Smooth muscle cell (in vitro differentiated cells): Measurements from ENCODE around the gene SRSF6. TPM values are rescaled to one million over a fixed set of nuclear protein-coding genes. Genes with fewer than 3 reads are reported as not detected.

ENCODE experiments used
- DNase-seq: peaks from one replicate; lab custom pipeline; 2025; ENCODE audit not compliant: unreplicated experiment; lab: John Stamatoyannopoulos, UW
- H2AFZ ChIP-seq: fragments of 200-600 bp; sonication (generic); 2 replicates; pipeline ENCODE4 v1.6.0; 2016; ENCODE audit warnings: antibody characterized with exemption, low read depth, mild to moderate bottlenecking
- H3F3A ChIP-seq: fragments of 200-600 bp; sonication (generic); 2 replicates; pipeline ENCODE4 v1.6.0; 2017; ENCODE audit warnings: antibody characterized with exemption, low read depth
- H3K27ac ChIP-seq: fragments of 200-600 bp; sonication (generic); 2 replicates; pipeline ENCODE4 v1.5.1; 2016; ENCODE audit warnings: low read depth, mild to moderate bottlenecking
- H3K27me3 ChIP-seq: fragments of 200-600 bp; sonication (generic); 2 replicates; pipeline ENCODE4 v1.6.1; 2016; ENCODE audit warnings: low read depth, mild to moderate bottlenecking
- H3K36me3 ChIP-seq: fragments of 200-600 bp; sonication (generic); 2 replicates; pipeline ENCODE4 v1.5.1; 2016; ENCODE audit warnings: low read depth
- H3K4me1 ChIP-seq: fragments of 200-600 bp; sonication (generic); 2 replicates; pipeline ENCODE4 v1.5.1; 2016; ENCODE audit warnings: low read depth
- H3K4me2 ChIP-seq: fragments of 200-600 bp; sonication (generic); 2 replicates; pipeline ENCODE4 v1.6.0; 2016; ENCODE audit warnings: mild to moderate bottlenecking
- H3K4me3 ChIP-seq: fragments of 200-600 bp; sonication (generic); 2 replicates; pipeline ENCODE4 v1.5.1; 2016; ENCODE audit warnings: mild to moderate bottlenecking
- H3K79me2 ChIP-seq: fragments of 200-600 bp; sonication (generic); 2 replicates; pipeline ENCODE4 v1.6.0; 2016; ENCODE audit warnings: low read depth, mild to moderate bottlenecking
- H3K9ac ChIP-seq: fragments of 200-600 bp; sonication (generic); 2 replicates; pipeline ENCODE4 v1.6.0; 2016; ENCODE audit warnings: low read depth
- H3K9me3 ChIP-seq: fragments of 200-600 bp; sonication (generic); replicated peaks from 2 replicates; pipeline ENCODE4 v1.5.1; 2016; ENCODE audit warnings: low read depth
- H4K20me1 ChIP-seq: fragments of 200-600 bp; sonication (generic); 2 replicates; pipeline ENCODE4 v1.6.0; 2016; ENCODE audit warnings: low read depth
- CTCF ChIP-seq: fragments of 200-600 bp; sonication (generic); IDR thresholded peaks from 2 replicates; pipeline ENCODE4 v1.5.1; 2017; ENCODE audit warnings: borderline replicate concordance, mild to moderate bottlenecking, antibody characterized with exemption; ENCODE audit not compliant: insufficient read depth, poor library complexity, severe bottlenecking
- WGBS: methylation state at CpG from one replicate; pipeline ENCODE4 v1.1.7; 2016; ENCODE audit warnings: low lambda C conversion rate; 5-methylcytosine and 5-hydroxymethylcytosine counted together
- polyA plus RNA-seq: library from polyadenylated mRNA; unstranded; fragments of >200 nt; fragmentation: Nextera tagmentation; extraction: Ambion mirVana; gene quantifications from 2 replicates; pipeline ENCODE4 v1.2.1, GENCODE V29; 2016
- total RNA-seq: library from RNA; depleted of rRNA; stranded (reverse); fragments of >200 nt; gene quantifications from 2 replicates; pipeline ENCODE4 v1.2.3, GENCODE V29; 2014

The SRSF6 gene
- total and polyA plus RNA-seq, 2 experiments from 2014 or later, result 25.1 to 85.0 TPM

GRCh38 chr20:43462660-43463526 is 5.2 kb downstream of the SRSF6 start:
- peaks cover 37% of the 10 kb centered on the region for H3K36me3 ChIP-seq
- no peak overlapping the region for H3K4me3 ChIP-seq
- no peak overlapping the region for H2AFZ ChIP-seq
- peaks cover 49% of the 10 kb centered on the region for H3F3A ChIP-seq
- H3K4me2 ChIP-seq, result no peak overlapping the region
- peaks cover 62% of the 10 kb centered on the region for H3K79me2 ChIP-seq
- H3K27me3 ChIP-seq, result no peaks in the 10 kb centered on the region
- H3K4me1 ChIP-seq, result peaks cover 20% of the 10 kb centered on the region
- 97% methylated on average over 4 of the region's 4 CpGs for WGBS
- no peak for DNase-seq
- H3K27ac ChIP-seq, result peak overlapping the region; percentile 20
- H3K9ac ChIP-seq, result no peak overlapping the region
- TF ChIP-seq CTCF, result no peak
- H4K20me1 ChIP-seq, result peaks cover 100% of the 10 kb centered on the region
- no peaks in the 10 kb centered on the region for H3K9me3 ChIP-seq

GRCh38 chr20:43463527-43464218 is 6.0 kb downstream of the SRSF6 start:
- 97% methylated on average over 3 of the region's 3 CpGs for WGBS
- Histone ChIP-seq H3K27me3 (no peaks in the 10 kb centered on the region), H2AFZ (no peak overlapping the region), H3K9ac (no peak overlapping the region), H3K36me3 (peaks cover 37% of the 10 kb centered on the region), H3K4me3 (no peak overlapping the region), H3K27ac (no peak overlapping the region), H3K9me3 (no peaks in the 10 kb centered on the region), H3K79me2 (peaks cover 55% of the 10 kb centered on the region), H4K20me1 (peaks cover 99% of the 10 kb centered on the region), H3K4me1 (peaks cover 20% of the 10 kb centered on the region), H3F3A (peaks cover 49% of the 10 kb centered on the region), H3K4me2 (no peak overlapping the region)
- DNase-seq, result no peak
- TF ChIP-seq CTCF, result no peak

- H3K9me3 ChIP-seq, result no peaks in the 10 kb centered on the region
- H3K9ac ChIP-seq, result no peak overlapping the region
- no peak for TF ChIP-seq CTCF
- no peak for DNase-seq
- peaks cover 99% of the 10 kb centered on the region for H4K20me1 ChIP-seq
- 94% methylated on average over 9 of the region's 9 CpGs for WGBS
- no peak overlapping the region for H3K4me3 ChIP-seq
- peaks cover 35% of the 10 kb centered on the region for H3K36me3 ChIP-seq
- H3K4me2 ChIP-seq, result no peak overlapping the region
- H2AFZ ChIP-seq, result no peak overlapping the region
- peaks cover 16% of the 10 kb centered on the region for H3K4me1 ChIP-seq
- no peaks in the 10 kb centered on the region for H3K27me3 ChIP-seq
- H3K27ac ChIP-seq, result no peak overlapping the region
- H3K79me2 ChIP-seq, result peaks cover 48% of the 10 kb centered on the region
- H3F3A ChIP-seq, result peaks cover 46% of the 10 kb centered on the region
Observed at GRCh38 chr20:43464219-43464790, 6.6 kb downstream of the SRSF6 start.
